HG02938 (cell line): ENCODE results near the gene PARS2.

Source experiments
- ATAC-seq: cut with Tn5 transposase; IDR thresholded peaks from one replicate; pipeline ENCODE4 v1.9.1; 2021; ENCODE audit warnings: mild to moderate bottlenecking, moderate library complexity; ENCODE audit not compliant: unreplicated experiment

Gene PARS2

GRCh38 chr1:54800041-54800898 is 35.9 kb upstream of the PARS2 start:
- ATAC-seq = no peak

GRCh38 chr1:54798769-54799641 is 34.7 kb upstream of the PARS2 start:
- no peak for ATAC-seq

- no peak for ATAC-seq
Measured at GRCh38 chr1:54798206-54798605, 33.9 kb upstream of the PARS2 start.

GRCh38 chr1:54796902-54797301 is 32.6 kb upstream of the PARS2 start:
- no peak for ATAC-seq

GRCh38 chr1:54795841-54796468 is 31.6 kb upstream of the PARS2 start:
- ATAC-seq = no peak

- ATAC-seq = no peak
Measured at GRCh38 chr1:54795356-54795665, 31.0 kb upstream of the PARS2 start.

GRCh38 chr1:54794451-54795355 is 30.4 kb upstream of the PARS2 start:
- ATAC-seq = no peak

- no peak for ATAC-seq
Measured at GRCh38 chr1:54792686-54793282, 28.5 kb upstream of the PARS2 start.

GRCh38 chr1:54791880-54792522 is 27.7 kb upstream of the PARS2 start:
- no peak for ATAC-seq

GRCh38 chr1:54788459-54788858 is 24.1 kb upstream of the PARS2 start:
- ATAC-seq = no peak

GRCh38 chr1:54787604-54788003 is 23.3 kb upstream of the PARS2 start:
- no peak for ATAC-seq

GRCh38 chr1:54786778-54787177 is 22.5 kb upstream of the PARS2 start:
- no peak for ATAC-seq

GRCh38 chr1:54784066-54784465 is 19.7 kb upstream of the PARS2 start:
- no peak for ATAC-seq

- no peak for ATAC-seq
Measured at GRCh38 chr1:54782588-54782987, 18.3 kb upstream of the PARS2 start.

- no peak for ATAC-seq
Measured at GRCh38 chr1:54782156-54782555, 17.8 kb upstream of the PARS2 start.

- no peak for ATAC-seq
Measured at GRCh38 chr1:54781023-54781723, 16.9 kb upstream of the PARS2 start.

- ATAC-seq = no peak
Measured at GRCh38 chr1:54777431-54777830, 13.1 kb upstream of the PARS2 start.

GRCh38 chr1:54777011-54777410 is 12.7 kb upstream of the PARS2 start:
- no peak for ATAC-seq
